ENCODE data around the gene SNAPC2.

GRCh38 chr19:7920519-7921301 is 572 bp downstream of the SNAPC2 start:
- TF ChIP-seq CTCF (IDR thresholded peaks at IDR 0.05): no peak
- peak; percentile 51 for TF ChIP-seq POLR2AphosphoS5 (IDR thresholded peaks at IDR 0.05; ENCODE audit: low read depth, low read length)
- no peak for TF ChIP-seq REST (IDR thresholded peaks at IDR 0.05; ENCODE audit: insufficient read depth in 1 of 2, low read depth in 2 of 2, low read length in 1 of 2)
- no peak for TF ChIP-seq SIN3A (IDR thresholded peaks at IDR 0.05; ENCODE audit: borderline replicate concordance, insufficient read depth, low read depth, low read length)
- TF ChIP-seq TCF7L2 (IDR thresholded peaks at IDR 0.05; ENCODE audit: low read depth, low read length): no peak

All from Panc1 (cell line).